Right lobe of liver (tissue), 6 donors: ENCODE results near the gene FAM50A. TPM values are rescaled to one million over a fixed set of nuclear protein-coding genes. Genes with fewer than 3 reads are reported as not detected.

Experiments used
- ATAC-seq, 4 donors: fragments of 200-7000 bp; cut with Tn5 transposase; one replicate each; pipeline ENCODE4 v1.9.1; 2020; ENCODE audit warnings: mild to moderate bottlenecking in 4 of 4, moderate library complexity in 4 of 4
- DNase-seq, 3 donors: peaks; one replicate each; pipeline ENCODE4 v3.0.0-alpha.2; 2020
- H3K27ac ChIP-seq, 3 donors: fragments of 200-600 bp; one replicate each; pipeline ENCODE4 v1.8.0; 2022
- H3K27me3 ChIP-seq, 2 donors: fragments of 200-600 bp; one replicate each; pipeline ENCODE4 v1.8.0; 2022
- H3K36me3 ChIP-seq, 4 donors: fragments of 200-600 bp; sonication (generic) in 1 of 4; one replicate each; pipeline versions ENCODE4 v1.5.1 to v1.8.0; 2017 to 2022; ENCODE audit warnings: control low read depth in 1 of 4
- H3K4me1 ChIP-seq, 4 donors: fragments of 200-600 bp; sonication (generic) in 1 of 4; one replicate each; pipeline versions ENCODE4 v1.5.1 to v1.8.0; 2017 to 2022; ENCODE audit warnings: control low read depth in 1 of 4
- H3K4me3 ChIP-seq, 3 donors: fragments of 200-600 bp; one replicate each; pipeline ENCODE4 v1.8.0; 2022
- H3K9me3 ChIP-seq, 4 donors: fragments of 200-600 bp; sonication (generic) in 1 of 4; one replicate each; pipeline versions ENCODE4 v1.5.1 to v1.8.0; 2017 to 2022; ENCODE audit warnings: control low read depth in 1 of 4
- POLR2A ChIP-seq: fragments of 450-650 bp; IDR thresholded peaks from one replicate; pipeline ENCODE4 v1.6.1; 2017; ENCODE audit warnings: antibody characterized with exemption, mild to moderate bottlenecking
- WGBS: methylation state at CpG from one replicate; pipeline ENCODE4 v1.1.6; 2018; ENCODE audit warnings: low coverage, low lambda C conversion rate; ENCODE audit not compliant: insufficient coverage; ENCODE audit errors: missing lambda C conversion rate; 5-methylcytosine and 5-hydroxymethylcytosine counted together
- intact Hi-C, 2 donors: fragments of 100-400 bp; cut with DNase I; formaldehyde crosslinking; loops; one replicate each; pipeline versions ENCODE4 v1.11.2 to v1.14.1; 2022
- total RNA-seq, 6 experiments: library from RNA; depleted of rRNA in 2 of 6; stranded (reverse); fragments of >200 nt in 2 of 6; fragmentation: NEBNext Ultra II Directional in 3 of 6; extraction: Animal tissue kit (Norgen Biotek cat#: 25700) in 3 of 6; gene quantifications; one replicate each; pipeline versions ENCODE4 v1.1.0 to v1.2.4, GENCODE V29; 2016 to 2023
- TF ChIP-seq, protein P1 (sequence below), 4 donors: fragments of 200-600 bp in 3 of 4; fragments of 450-650 bp in 1 of 4; IDR thresholded peaks; one replicate each; pipeline versions ENCODE4 v1.5.1 to v1.8.0; 2016 to 2022; ENCODE audit warnings: antibody characterized with exemption in 4 of 4, mild to moderate bottlenecking in 2 of 4
- donor health status: DM: no; HTN: yes; CAD: no.
- donor health status: DM: no; HTN: no; CAD: no.
- donor health status: DM: no; HTN: no; CAD: no.
- donor health status: DM: no; HTN: yes; CAD: no.
- donor health status: DM: no; HTN: yes; CAD: no.

FAM50A gene
- total RNA-seq, 6 experiments from 2014 or later: 19.2 to 36.8 (median 21.9) TPM

GRCh38 chrX:154488336-154489075 is 44.6 kb downstream of the FAM50A start:
- DNase-seq (no peak), ATAC-seq (no peak)
- H3K27ac ChIP-seq: no peak overlapping the region
- intact Hi-C loops: no loop called here
- H3K4me3 ChIP-seq: no peak overlapping the region
- H3K4me1 ChIP-seq: no peaks in the 10 kb centered on the region
- H3K27me3 ChIP-seq: no peaks in the 10 kb centered on the region
- WGBS: no CpG with 5 or more reads among the region's 20 CpGs
- no peak for TF ChIP-seq POLR2A
- TF ChIP-seq, protein P1, sequence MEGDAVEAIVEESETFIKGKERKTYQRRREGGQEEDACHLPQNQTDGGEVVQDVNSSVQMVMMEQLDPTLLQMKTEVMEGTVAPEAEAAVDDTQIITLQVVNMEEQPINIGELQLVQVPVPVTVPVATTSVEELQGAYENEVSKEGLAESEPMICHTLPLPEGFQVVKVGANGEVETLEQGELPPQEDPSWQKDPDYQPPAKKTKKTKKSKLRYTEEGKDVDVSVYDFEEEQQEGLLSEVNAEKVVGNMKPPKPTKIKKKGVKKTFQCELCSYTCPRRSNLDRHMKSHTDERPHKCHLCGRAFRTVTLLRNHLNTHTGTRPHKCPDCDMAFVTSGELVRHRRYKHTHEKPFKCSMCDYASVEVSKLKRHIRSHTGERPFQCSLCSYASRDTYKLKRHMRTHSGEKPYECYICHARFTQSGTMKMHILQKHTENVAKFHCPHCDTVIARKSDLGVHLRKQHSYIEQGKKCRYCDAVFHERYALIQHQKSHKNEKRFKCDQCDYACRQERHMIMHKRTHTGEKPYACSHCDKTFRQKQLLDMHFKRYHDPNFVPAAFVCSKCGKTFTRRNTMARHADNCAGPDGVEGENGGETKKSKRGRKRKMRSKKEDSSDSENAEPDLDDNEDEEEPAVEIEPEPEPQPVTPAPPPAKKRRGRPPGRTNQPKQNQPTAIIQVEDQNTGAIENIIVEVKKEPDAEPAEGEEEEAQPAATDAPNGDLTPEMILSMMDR (IDR thresholded peaks at IDR 0.05): no peak
- H3K36me3 ChIP-seq: no peaks in the 10 kb centered on the region
- no peaks in the 10 kb centered on the region for H3K9me3 ChIP-seq

DNA sequence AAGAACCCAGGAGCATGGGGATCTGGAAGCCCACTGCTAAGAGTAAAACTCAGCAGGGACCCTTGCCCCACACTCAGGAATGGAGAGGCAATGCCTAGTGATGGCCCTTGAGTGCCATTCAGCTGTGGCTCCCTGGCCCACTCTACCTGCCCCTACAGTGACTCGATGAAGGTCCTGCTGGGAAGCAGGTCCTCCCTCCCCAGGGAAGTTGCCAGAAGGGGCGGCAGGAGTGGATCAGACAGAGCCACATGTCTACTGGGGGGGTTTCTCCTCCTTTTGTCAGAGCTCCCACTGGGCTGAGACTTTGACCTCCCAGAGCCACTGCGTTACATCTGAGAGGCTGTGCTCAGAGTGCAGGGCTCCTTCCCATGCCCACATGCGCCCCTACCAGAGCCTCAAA is 45.2 kb downstream of the FAM50A start:
- Histone ChIP-seq H3K4me3 (no peak overlapping the region), H3K27ac (no peak overlapping the region)

DNA sequence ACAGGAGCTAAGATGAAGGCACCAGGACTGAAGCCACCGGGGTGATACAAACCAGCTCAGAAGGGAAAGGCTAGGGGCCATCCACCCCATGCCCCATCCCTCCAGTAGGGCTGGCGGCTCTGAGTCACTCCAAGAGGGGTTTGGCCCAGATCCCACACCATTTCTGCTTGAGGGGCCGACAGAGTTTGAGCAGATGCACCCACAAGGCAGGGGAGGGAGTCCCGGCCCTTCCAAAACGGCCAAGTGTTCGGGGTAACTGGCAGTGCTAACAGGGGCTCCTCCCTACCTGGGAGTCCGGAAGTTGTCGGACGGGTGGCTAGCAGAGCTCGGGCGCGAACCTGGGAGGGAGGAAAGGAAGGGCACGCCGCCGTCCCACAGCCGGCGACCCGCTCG is 46.1 kb downstream of the FAM50A start:
- Histone ChIP-seq H3K27ac (peak overlapping the region; percentile 50 to 84 (median 75)), H3K9me3 (no peaks in the 10 kb centered on the region), H3K4me1 (no peaks in the 10 kb centered on the region), H3K36me3 (no peaks in the 10 kb centered on the region), H3K27me3 (no peaks in the 10 kb centered on the region), H3K4me3 (peak overlapping the region; percentile 52 to 67 (median 55))
- DNase-seq (no peak), ATAC-seq (peak in 1 of 4 donors; percentile 2)
- intact Hi-C loops: no loop called here
- TF ChIP-seq, protein P1 (IDR thresholded peaks at IDR 0.05): no peak
- no peak for TF ChIP-seq POLR2A
- whole genome bisulfite sequencing: 0% methylated on average over 1 of the region's 19 CpGs

More for the DNA sequence above, 45.2 kb downstream of the FAM50A start:
- intact Hi-C loops: no loop called here
- TF ChIP-seq, protein P1 (IDR thresholded peaks at IDR 0.05): no peak
- TF ChIP-seq POLR2A: no peak
- H3K36me3 ChIP-seq: no peaks in the 10 kb centered on the region
- H3K9me3 ChIP-seq: no peaks in the 10 kb centered on the region
- H3K27me3 ChIP-seq: no peaks in the 10 kb centered on the region
- H3K4me1 ChIP-seq: no peaks in the 10 kb centered on the region
- no CpG with 5 or more reads among the region's 4 CpGs for WGBS
- no peak for DNase-seq
- ATAC-seq: no peak

- Histone ChIP-seq H3K27me3 (no peaks in the 10 kb centered on the region), H3K9me3 (no peaks in the 10 kb centered on the region), H3K4me1 (no peaks in the 10 kb centered on the region), H3K36me3 (no peaks in the 10 kb centered on the region), H3K27ac (peak within 1 kb of the TSS; percentile 74 to 84 (median 75)), H3K4me3 (peak within 1 kb of the TSS; percentile 52 to 67 (median 55))
- TF ChIP-seq, protein P1 (IDR thresholded peaks at IDR 0.05): peak in 1 of 4 donors; percentile 20
- TF ChIP-seq POLR2A: peak; percentile 88
- ATAC-seq (peak; percentile 86 to 92 (median 90)), DNase-seq (peak; percentile 93 to 97 (median 95))
- intact Hi-C loops: no loop called here
- 5% methylated on average over 4 of the region's 71 CpGs for WGBS
Measured at GRCh38 chrX:154490414-154491083, 46.6 kb downstream of the FAM50A start, which contains the start of gene SLC10A3. Gene SLC10A3, minus strand, starts transcription at chrX:154490629. Its CDS starts 1,689 bp downstream, at chrX:154488940.
